GM20431 (cell line): ENCODE data around the gene UNC13B.

ENCODE experiments used
- in situ Hi-C: fragments of 300-500 bp; cut with MseI, MboI; formaldehyde crosslinking; loops from one replicate; pipeline ENCODE4 v1.15.0; 2020; ENCODE audit warnings: low sequenced_read_pairs; ENCODE audit not compliant: unreplicated experiment

UNC13B gene

GRCh38 chr9:35269919-35270318, 108.1 kb downstream of the UNC13B start:
- in situ Hi-C loops: no loop called here

DNA sequence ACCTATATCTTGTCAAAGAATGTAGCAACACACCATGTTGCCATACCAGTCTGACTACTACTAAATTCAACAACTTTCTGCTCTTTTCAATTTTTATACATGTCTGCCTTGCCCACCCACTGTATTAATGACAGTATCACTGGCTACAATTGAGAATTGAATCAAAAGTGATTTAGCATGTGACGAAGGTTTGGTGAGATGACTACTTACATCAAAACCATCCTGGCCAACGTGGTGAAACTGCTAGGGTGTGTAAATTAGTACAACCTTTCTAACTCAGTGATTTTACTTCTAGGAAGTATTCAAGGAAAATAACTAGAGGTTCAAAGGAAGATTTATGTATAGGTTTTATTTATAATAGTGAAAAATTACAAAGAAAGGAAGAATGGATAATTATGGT, 109.8 kb downstream of the UNC13B start:
- in situ Hi-C loops: no loop called here

DNA sequence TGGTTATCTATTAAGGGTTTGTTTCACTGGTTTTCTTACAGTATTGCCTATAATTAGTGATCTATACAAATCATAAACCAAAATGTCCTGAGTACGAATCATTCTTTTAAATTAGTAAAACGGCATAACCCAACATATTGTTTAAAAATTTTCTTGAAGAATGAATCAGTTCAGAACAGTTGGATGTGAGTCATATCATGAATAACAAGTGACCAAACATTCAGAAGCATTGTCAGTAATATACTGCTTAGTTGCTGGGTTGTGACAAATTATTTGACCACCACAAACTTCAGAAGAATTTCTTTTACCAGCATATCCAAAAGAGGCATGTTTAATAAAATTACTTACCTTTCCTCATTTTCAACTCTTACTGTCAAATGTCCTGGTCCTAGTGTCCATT, 111.2 kb downstream of the UNC13B start:
- in situ Hi-C loops: no loop called here

- in situ Hi-C loops: no loop called here
Measured at GRCh38 chr9:35273591-35273990, 111.8 kb downstream of the UNC13B start.

- in situ Hi-C loops: no loop called here
Measured at GRCh38 chr9:35274993-35275392, 113.2 kb downstream of the UNC13B start.

GRCh38 chr9:35277171-35277520, 115.3 kb downstream of the UNC13B start:
- in situ Hi-C loops: no loop called here

GRCh38 chr9:35277628-35278359, 116.0 kb downstream of the UNC13B start:
- in situ Hi-C loops: no loop called here

DNA sequence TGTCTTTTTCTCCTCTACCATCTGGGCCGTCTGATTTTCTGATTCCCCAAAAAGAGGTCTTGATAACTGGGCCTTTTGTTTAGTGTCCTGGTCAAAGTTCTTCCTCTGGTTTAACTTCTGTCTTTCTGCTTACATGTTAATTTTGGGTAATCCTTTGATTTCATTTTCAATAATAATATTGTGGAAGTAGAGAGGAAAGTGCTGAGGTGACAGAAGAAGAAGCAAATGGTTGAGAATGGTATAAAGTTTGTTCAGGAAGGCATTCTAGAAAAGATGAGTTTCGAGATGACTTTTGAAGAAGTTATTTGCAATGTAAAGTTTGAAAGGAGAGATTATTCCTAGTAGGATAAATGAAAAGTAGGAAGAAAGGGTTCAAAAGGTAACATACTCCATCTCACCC, 118.1 kb downstream of the UNC13B start:
- in situ Hi-C loops: no loop called here

DNA sequence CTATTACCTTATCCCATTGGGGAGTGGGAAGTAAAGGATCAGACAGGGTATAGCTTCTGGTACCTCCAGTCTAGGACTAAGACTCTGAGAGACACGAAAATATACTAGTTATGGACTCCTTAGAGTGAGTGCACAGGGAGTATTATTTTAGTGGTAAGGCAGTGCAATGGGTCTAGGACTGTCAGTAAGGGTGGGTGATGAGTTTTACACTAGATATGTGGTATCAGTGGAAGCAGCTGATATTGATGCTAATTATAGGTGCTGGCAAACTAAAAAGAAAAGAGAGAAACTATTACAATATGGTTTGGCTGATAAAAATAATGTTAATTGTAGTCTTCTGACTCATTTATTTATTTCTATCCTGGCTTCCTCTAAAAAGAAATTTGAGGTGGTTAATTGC, 118.6 kb downstream of the UNC13B start:
- in situ Hi-C loops: no loop called here

DNA sequence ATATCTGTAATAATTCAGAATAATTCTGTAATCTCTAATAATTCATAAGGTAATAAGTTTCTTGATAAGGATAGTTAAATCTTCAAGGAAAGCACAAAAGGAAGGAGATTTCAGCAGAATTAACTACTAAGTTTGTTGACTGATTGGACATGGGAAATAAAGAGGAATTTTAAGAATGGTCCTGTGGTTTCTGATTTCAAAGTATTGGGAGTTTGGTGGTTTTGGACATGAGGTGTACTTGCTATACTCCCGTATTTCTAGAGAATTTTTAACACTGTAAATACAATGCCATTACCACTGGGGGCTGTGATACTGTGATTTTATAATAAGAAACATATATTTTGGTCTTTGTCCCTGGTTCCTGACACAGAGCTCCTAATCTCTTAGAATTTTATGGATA, 123.9 kb downstream of the UNC13B start:
- in situ Hi-C loops: no loop called here

- in situ Hi-C loops: no loop called here
Measured at GRCh38 chr9:35286381-35286780, 124.6 kb downstream of the UNC13B start.

GRCh38 chr9:35287987-35288632, 126.3 kb downstream of the UNC13B start:
- in situ Hi-C loops: no loop called here

- in situ Hi-C loops: no loop called here
Measured at GRCh38 chr9:35288778-35289177, 127.0 kb downstream of the UNC13B start.

- in situ Hi-C loops: no loop called here
Measured at GRCh38 chr9:35293376-35293964, 131.7 kb downstream of the UNC13B start.

GRCh38 chr9:35294066-35294465, 132.3 kb downstream of the UNC13B start:
- in situ Hi-C loops: no loop called here

GRCh38 chr9:35294556-35294955, 132.7 kb downstream of the UNC13B start:
- in situ Hi-C loops: no loop called here

- in situ Hi-C loops: no loop called here
Measured at GRCh38 chr9:35295369-35296036, 133.7 kb downstream of the UNC13B start.

GRCh38 chr9:35303567-35303966, 141.8 kb downstream of the UNC13B start:
- in situ Hi-C loops: no loop called here

GRCh38 chr9:35306283-35306682, 144.5 kb downstream of the UNC13B start:
- in situ Hi-C loops: no loop called here

GRCh38 chr9:35308316-35308715, 146.5 kb downstream of the UNC13B start:
- in situ Hi-C loops: no loop called here
